T1000 (cell line): ENCODE measurements around the gene AGBL4.

Experiments used
- DNase-seq: peaks from one replicate; lab custom pipeline; 2025; ENCODE audit warnings: mixed read lengths; lab: John Stamatoyannopoulos, UW

Gene AGBL4

DNA sequence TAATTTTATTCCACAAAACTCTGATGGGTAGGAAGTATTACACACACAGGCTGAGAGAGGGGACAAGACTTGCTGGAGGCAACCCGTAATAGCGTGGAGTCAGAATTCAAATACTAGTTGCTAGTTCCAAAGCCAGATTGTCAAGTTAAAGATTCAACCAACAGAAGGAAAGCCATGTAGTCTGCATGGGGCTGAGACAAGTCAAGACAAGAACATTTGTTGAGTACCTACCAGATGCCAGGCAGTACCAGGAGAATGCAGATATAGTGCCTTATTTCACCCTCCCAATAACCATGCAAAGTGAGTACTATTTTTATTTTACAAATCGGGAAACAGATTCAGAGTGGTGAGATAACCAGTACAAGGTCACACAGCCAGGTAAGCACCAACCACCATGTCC is 1441.3 kb downstream of the AGBL4 start:
- DNase-seq, result no peak

- no peak for DNase-seq
Measured at GRCh38 chr1:48581270-48581669, 1442.5 kb downstream of the AGBL4 start.

GRCh38 chr1:48576565-48576964 is 1447.2 kb downstream of the AGBL4 start:
- no peak for DNase-seq

GRCh38 chr1:48572646-48573258 is 1451.0 kb downstream of the AGBL4 start:
- DNase-seq, result peak; percentile 40

DNA sequence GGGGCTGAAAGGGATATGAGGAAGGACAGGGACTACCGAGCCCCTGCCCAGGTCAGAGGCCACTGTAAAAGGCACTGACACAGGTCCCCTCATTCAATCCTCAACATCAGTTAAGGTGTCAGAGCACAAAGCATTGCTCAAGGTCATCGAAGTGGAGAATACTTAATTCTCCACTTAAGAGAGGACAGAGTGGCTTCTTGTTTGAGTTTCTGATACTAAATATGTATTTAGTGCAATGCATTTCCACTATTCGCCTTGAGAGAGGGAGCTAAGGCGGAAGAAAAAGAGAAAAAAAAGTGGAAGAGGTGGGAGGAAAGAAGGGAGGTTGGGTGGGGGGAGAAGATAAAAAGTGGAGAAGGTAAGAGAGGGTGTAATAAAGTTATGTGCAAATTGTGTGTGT is 1451.6 kb downstream of the AGBL4 start:
- DNase-seq, result no peak

DNA sequence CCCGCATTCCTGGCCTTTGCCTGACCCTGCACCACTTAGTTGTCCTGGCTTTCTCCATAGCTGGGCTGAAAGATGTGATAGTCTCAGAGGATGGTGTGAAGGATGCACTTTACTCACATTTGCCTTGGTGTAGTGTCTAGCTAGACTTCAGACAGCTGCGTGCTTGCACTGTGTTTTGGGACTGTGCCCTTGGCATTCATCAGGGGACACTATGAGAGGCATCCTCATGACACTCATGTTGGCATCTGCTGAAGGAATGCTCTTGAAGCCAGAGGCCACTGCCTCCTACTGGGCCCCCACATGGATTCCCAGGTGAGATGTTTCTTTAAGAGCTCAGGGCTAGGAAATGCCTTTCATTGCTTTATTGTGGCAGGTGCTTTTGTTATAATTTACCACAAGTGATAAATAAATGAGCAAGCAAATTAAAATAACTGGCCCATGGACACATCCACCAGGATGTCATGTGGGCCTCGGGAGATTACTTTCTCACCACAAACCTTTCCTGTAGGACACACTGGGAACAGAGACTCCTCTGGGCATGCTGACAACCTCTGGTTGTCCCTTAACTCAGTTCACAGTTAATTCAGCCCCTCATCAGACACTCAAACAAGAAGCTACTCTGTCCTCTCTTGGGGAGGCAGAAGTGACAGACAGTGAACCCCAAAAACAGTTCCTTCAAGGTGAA is 1452.3 kb downstream of the AGBL4 start:
- DNase-seq, result no peak

GRCh38 chr1:48570568-48570967 is 1453.2 kb downstream of the AGBL4 start:
- DNase-seq, result no peak

DNA sequence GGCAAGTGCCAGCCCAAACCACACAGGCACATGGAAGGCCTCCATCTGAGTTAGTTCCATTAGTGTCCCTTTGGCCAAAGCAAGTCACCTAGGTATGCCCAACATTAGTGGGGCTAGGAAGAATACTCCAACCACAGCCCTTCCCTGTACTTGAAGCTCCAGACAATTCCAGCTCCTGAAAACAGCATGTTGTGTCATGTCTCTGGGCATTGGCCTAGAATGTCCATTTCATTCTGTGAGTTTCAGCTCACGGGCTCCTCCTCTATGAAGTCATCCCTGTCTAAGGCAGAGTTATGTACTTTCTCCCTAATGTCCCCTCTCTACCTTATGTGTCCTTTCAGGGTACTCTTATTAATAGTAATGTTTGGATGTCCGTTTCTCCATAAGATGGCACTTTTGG is 1455.3 kb downstream of the AGBL4 start:
- no peak for DNase-seq

DNA sequence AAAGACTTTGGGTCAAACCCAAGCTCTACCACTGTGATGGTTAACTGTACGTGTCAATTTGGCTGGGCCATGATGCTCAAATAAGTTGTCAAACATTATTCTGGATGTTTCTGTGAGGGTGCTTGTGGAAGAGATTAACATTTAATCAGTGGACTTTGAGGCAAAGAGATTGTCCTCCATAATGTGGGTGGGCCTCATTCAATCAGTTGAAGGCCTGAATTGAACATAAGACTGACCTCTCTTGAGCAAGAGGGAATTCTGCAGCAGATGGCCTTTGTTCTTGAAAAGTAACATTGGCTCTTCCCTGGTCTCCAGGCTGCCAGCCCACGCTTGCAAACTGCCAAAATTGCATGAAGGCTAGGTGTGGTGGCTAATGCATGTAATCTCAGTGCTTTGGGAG is 1457.3 kb downstream of the AGBL4 start:
- DNase-seq, result no peak

DNA sequence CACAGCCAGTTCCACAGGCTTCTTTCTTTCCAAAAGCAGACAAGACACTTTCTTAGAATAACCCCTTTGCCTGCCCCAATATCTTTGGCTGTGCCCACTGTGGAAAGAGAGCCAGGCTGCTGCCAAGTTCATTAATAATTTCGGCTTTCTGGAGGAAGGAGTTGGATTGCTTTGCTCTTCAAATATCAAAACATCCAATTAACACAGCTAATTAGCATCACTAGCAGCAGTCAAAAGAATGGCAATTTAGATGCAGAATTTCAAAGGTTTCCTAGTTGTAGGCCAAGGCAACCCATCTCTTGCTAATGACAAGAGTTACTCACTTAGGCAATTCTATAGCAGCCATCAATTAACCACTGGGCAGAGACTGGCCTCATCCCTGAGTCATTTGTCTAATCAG is 1460.7 kb downstream of the AGBL4 start:
- DNase-seq, result no peak

GRCh38 chr1:48561444-48561843 is 1462.3 kb downstream of the AGBL4 start:
- no peak for DNase-seq

- DNase-seq, result no peak
Measured at GRCh38 chr1:48560577-48560976, 1463.2 kb downstream of the AGBL4 start.

DNA sequence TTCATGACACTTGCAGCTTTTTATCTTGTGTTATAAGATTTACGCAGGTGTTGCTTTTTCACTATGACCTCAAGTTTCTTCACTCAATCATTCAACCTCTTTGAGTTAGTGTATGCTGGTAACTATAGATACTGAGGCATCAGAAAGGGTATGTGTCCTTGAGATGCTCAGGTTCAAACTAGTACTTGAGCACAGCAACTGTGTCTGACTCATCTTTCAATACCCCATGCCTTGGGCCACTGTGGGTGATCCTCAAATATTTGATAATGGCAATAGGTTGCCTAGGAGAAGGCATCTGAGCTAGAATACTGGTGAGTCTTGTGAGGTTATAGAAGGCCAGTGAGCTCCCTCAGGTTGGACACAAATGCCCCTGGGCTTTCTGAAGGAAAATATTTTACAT is 1463.6 kb downstream of the AGBL4 start:
- no peak for DNase-seq

GRCh38 chr1:48558366-48558765 is 1465.4 kb downstream of the AGBL4 start:
- DNase-seq, result no peak

- no peak for DNase-seq
Measured at GRCh38 chr1:48556186-48556850, 1467.4 kb downstream of the AGBL4 start.

GRCh38 chr1:48555271-48555670 is 1468.5 kb downstream of the AGBL4 start:
- no peak for DNase-seq

DNA sequence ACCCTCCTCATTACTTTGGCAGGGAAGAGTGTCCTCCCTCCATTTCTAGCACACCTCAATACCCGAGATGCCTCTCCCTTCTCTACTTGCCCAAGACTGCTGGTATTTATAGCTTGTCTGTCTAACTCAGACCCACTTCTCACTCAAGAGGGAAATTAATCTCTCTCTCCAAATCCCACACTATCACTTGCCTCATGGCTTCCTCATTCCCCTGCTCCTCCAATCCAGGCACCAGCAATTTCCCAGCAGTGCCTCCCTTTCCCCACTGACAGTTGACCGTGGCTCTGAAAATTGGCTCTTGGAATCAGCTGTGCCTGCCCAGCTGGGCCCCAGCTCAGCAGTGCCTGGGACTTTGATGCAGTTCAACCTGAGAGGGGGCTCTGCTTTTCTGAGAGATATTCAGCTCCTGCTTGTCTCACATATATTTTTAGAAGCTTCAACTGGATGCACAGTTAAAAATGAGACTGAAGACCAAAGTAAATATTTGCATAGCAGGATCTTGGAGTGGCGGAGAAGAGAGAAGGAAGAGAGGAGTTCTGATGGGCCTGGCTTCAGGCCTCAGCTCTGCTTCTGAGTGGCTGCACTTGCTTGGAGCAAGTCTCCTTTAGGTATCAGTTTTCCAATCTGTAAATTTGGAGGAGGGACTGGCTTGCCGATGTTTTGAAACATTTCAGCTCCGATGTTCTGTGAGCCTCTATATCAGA is 1470.7 kb downstream of the AGBL4 start:
- DNase-seq, result no peak

- no peak for DNase-seq
Measured at GRCh38 chr1:48552420-48552819, 1471.3 kb downstream of the AGBL4 start.

DNA sequence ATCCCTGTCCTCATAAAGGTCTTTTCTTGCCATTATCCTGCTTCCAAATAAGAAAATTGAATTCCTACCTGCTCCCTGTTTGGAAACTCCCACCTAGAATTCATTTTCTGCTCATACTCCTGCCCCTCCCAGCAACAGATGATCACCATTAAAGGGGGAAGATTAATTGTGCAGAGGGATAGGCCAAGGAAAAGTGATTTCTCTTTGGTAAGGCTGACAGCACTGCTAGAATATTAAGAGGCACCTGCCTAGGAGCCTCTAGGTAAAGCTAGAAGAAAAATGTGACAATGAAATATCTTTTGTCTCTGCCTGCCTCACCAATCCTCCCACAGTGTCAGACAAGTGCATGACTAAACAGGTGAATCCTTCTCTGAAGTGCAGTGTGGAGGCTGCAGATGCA is 1474.8 kb downstream of the AGBL4 start:
- DNase-seq, result no peak

- no peak for DNase-seq
Measured at GRCh38 chr1:48547561-48548220, 1476.1 kb downstream of the AGBL4 start.

- DNase-seq, result no peak
Measured at GRCh38 chr1:48543854-48544253, 1479.9 kb downstream of the AGBL4 start.

- DNase-seq, result no peak
Measured at GRCh38 chr1:48540587-48540986, 1483.2 kb downstream of the AGBL4 start.
